Measurements from ENCODE around the gene MLKL.
"Not testable (repeated sequence)": the region's sequence is repeated elsewhere in the genome, so short reads cannot be mapped to it uniquely, and the experiment has no call there.

Gene MLKL

DNA sequence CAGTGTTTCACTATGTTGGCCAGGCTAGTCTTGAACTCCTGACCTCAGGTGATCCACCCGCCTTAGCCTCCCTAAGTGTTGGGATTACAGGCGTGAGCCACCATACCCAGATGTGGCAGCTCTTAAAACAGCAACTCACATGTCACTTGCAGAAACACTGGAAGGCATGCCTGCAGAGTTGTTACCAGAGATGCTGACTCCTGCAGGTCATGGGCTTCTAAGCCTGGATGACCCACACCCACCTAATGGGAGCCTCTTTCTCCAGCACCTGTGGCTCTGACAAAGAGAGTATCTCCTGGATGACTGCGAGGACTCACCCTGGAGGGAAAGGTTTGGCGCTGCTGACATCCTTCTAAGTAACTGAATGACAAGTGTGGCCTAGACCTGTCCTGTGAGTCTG is 22.8 kb downstream of the MLKL start:
- Histone ChIP-seq H3K9me3 (no peaks in the 10 kb centered on the region), H3K4me1 (no peaks in the 10 kb centered on the region), H3K27me3 (no peaks in the 10 kb centered on the region), H3K27ac (no peak overlapping the region), H3K4me3 (no peak overlapping the region), H3K36me3 (peaks cover 4 to 43% (median 29%) of the 10 kb centered on the region in 3 donors)
- intact Hi-C loops (cut with DNase I; ENCODE audit: low total_unique reads), result no loop called here
- TF ChIP-seq, protein P1, sequence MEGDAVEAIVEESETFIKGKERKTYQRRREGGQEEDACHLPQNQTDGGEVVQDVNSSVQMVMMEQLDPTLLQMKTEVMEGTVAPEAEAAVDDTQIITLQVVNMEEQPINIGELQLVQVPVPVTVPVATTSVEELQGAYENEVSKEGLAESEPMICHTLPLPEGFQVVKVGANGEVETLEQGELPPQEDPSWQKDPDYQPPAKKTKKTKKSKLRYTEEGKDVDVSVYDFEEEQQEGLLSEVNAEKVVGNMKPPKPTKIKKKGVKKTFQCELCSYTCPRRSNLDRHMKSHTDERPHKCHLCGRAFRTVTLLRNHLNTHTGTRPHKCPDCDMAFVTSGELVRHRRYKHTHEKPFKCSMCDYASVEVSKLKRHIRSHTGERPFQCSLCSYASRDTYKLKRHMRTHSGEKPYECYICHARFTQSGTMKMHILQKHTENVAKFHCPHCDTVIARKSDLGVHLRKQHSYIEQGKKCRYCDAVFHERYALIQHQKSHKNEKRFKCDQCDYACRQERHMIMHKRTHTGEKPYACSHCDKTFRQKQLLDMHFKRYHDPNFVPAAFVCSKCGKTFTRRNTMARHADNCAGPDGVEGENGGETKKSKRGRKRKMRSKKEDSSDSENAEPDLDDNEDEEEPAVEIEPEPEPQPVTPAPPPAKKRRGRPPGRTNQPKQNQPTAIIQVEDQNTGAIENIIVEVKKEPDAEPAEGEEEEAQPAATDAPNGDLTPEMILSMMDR (IDR thresholded peaks at IDR 0.05), result no peak
- no peak for DNase-seq

DNA sequence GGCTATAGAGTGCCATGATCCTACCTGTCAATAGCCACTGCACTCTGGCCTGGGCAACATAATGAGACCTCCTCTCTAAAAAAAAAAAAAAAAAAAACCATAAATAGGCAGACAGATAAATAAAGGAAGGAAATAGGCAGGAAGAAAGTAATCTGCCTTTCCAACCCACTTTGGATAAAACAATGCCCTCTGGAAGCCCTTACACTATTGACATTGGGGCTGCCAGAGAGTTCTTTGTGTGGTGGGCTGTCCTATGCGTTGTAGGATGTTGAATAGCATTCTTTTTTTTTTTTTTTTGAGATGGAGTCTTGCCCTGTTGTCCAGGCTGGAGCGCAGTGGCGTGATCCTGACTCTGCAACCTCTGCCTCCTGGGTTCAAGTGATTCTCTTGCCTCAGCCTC is 26.8 kb downstream of the MLKL start:
- Histone ChIP-seq H3K9me3 (no peaks in the 10 kb centered on the region), H3K27ac (no peak overlapping the region), H3K27me3 (no peaks in the 10 kb centered on the region), H3K4me3 (no peak overlapping the region), H3K4me1 (no peaks in the 10 kb centered on the region), H3K36me3 (peaks cover 0 to 37% (median 27%) of the 10 kb centered on the region in 3 donors)
- intact Hi-C loops (cut with DNase I; ENCODE audit: low total_unique reads), result no loop called here
- TF ChIP-seq, protein P1 (IDR thresholded peaks at IDR 0.05), result no peak
- DNase-seq, result no peak

DNA sequence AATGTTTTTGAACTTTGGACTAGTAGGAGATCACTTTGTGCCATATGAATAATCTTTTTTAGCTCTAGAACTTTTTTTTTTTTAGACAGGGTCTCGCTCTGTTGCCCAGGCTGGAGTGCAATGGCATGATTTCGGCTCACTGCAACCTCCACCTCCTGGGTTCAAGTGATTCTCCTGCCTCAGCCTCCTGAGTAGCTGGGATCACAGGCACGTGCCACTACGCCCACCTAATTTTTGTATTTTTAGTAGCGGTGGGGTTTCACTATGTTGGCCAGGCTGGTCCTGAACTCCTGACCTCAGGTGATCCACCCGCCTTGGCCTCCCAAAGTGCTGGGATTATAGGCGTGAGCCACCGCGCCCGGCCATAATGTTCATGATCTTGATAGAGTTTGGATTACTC is 31.8 kb downstream of the MLKL start:
- H3K4me3 ChIP-seq; H3K27me3 ChIP-seq; H3K9me3 ChIP-seq; intact Hi-C loops (cut with DNase I; ENCODE audit: low total_unique reads); DNase-seq; H3K27ac ChIP-seq: not testable (repeated sequence)
- peaks cover 0 to 17% (median 15%) of the 10 kb centered on the region in 4 donors for H3K4me1 ChIP-seq
- peaks cover 4 to 27% (median 5%) of the 10 kb centered on the region in 3 donors for H3K36me3 ChIP-seq

DNA sequence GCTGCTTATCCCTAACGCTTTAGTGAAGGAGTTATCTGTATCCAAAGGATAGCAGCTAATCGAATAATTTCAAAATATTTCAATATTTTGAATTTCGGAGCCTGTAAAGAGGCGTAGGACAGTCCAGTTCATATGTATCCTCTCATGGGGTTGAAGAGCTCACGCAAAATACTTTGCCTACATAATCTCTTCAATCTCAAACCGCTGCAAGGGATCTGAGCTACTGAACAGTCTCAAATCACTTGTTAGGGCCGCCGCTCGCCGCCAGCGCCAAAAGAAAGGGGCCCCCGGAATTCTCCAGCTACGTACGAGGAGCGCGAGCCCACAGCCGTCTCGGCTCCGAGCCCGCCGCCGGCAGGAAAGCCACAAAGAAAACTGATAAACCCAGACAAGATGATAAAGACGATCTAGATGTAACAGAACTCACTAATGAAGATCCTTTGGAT is 33.4 kb downstream of the MLKL start:
- Histone ChIP-seq H3K27ac (peak overlapping the region; percentile 59 to 60), H3K36me3 (peaks cover 7 to 30% (median 12%) of the 10 kb centered on the region in 3 donors), H3K4me1 (peaks cover 0 to 17% (median 15%) of the 10 kb centered on the region in 4 donors), H3K9me3 (no peaks in the 10 kb centered on the region), H3K4me3 (peak overlapping the region; percentile 89 to 97), H3K27me3 (no peaks in the 10 kb centered on the region)
- TF ChIP-seq, protein P1 (IDR thresholded peaks at IDR 0.05), result no peak
- DNase-seq, result peak; percentile 27 to 67
- intact Hi-C loops (cut with DNase I; ENCODE audit: low total_unique reads), result no loop called here

DNA sequence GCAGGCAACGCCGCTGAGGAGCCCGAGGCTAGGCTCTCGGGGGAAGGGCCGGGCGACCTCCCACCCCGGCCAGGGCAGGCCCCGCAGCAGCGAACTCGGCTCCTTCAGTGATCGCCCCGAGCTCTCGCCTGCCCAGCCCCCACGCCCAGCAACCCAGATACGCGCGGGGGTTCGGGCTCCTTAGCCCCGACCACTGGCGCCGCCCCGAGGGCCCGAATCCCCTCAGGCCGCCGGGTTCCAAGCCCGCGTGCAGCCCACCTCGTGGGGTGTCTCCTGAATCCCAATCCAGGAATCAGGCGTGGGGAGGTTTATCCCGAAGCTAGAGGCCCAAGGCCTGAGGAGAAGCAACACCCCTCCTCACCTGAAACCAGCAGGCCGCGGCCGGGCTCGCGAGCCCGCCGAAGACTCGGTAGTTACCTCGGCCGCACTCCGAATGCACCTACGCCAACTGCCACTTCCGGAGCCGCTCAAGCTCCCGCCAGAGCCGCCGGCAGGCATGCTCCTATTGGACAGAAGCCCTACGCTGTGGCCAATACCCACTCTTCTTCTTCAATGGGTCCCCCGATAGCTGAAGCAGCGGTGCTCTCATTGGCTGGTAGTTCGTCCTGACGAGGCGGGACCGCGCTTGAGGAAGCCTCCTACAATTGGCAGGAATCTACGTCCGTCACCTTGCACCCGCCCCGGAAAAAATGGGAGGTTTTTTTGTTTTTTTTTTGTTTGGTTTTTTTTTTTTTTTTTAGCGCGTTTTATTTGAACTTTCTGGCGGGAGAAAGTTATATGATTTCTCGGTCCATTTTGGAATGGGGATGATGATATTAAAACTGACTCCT is 34.0 kb downstream of the MLKL start, which contains the start of gene RFWD3:
Gene RFWD3 (minus strand): TSS at position 453 of the 830 bp plus-strand sequence. CDS start 5,428 bp downstream, outside the sequence.
- intact Hi-C loops (cut with DNase I; ENCODE audit: low total_unique reads), result no loop called here
- TF ChIP-seq, protein P1 (IDR thresholded peaks at IDR 0.05), result no peak
- DNase-seq, result peak; percentile 98 to 99
- peak within 1 kb of the TSS; percentile 70 to 81 for H3K27ac ChIP-seq
- no peaks in the 10 kb centered on the region for H3K9me3 ChIP-seq
- H3K4me3 ChIP-seq, result peak within 1 kb of the TSS; percentile 89 to 97
- peaks cover 7 to 27% (median 12%) of the 10 kb centered on the region in 3 donors for H3K36me3 ChIP-seq
- no peaks in the 10 kb centered on the region for H3K27me3 ChIP-seq
- H3K4me1 ChIP-seq, result peaks cover 0 to 17% (median 15%) of the 10 kb centered on the region in 4 donors

DNA sequence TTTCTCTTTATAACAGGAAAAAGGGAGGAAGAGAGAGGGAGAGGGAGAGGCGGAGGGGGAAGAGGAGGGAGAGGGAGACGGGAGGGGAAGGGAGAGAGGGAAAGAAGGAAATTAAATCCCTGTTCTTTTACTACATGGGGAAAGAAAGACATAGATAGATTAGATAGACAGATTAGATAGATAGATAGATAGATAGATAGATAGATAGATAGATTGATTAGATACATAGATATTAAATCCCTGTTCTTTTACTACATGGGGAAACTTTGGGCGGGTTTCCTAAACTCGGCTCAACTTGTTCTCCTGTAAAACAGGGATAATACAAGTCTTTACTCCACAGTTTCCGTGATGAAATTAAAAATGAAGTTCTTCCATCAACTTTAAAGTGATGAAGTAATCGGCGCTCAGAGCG is 34.6 kb downstream of the MLKL start:
- intact Hi-C loops (cut with DNase I; ENCODE audit: low total_unique reads), result no loop called here
- Histone ChIP-seq H3K4me3 (peak overlapping the region; percentile 89 to 97), H3K36me3 (peaks cover 10 to 29% (median 15%) of the 10 kb centered on the region in 3 donors), H3K27me3 (no peaks in the 10 kb centered on the region), H3K4me1 (peaks cover 0 to 17% (median 15%) of the 10 kb centered on the region in 4 donors), H3K27ac (peak overlapping the region; percentile 70 to 81), H3K9me3 (no peaks in the 10 kb centered on the region)
- no peak for DNase-seq
- TF ChIP-seq, protein P1 (IDR thresholded peaks at IDR 0.05), result no peak
